D721Med (cell line): ENCODE data around the gene IARS1.

Experiments used
- DNase-seq: peaks from one replicate; pipeline ENCODE4 v3.0.0; 2011; ENCODE audit warnings: low spot score; ENCODE audit not compliant: insufficient read length
- FAIRE-seq: peaks from 2 replicates; lab custom pipeline; 2011; peaks lifted over from hg19 to GRCh38; lab: Jason Lieb, UNC
- TF ChIP-seq, protein P1 (sequence below): IDR thresholded peaks from 2 replicates; pipeline ENCODE4 v1.5.1; 2012; ENCODE audit warnings: mild to moderate bottlenecking, control low read depth; ENCODE audit not compliant: insufficient read depth; ENCODE audit errors: missing control alignments

The IARS1 gene

DNA sequence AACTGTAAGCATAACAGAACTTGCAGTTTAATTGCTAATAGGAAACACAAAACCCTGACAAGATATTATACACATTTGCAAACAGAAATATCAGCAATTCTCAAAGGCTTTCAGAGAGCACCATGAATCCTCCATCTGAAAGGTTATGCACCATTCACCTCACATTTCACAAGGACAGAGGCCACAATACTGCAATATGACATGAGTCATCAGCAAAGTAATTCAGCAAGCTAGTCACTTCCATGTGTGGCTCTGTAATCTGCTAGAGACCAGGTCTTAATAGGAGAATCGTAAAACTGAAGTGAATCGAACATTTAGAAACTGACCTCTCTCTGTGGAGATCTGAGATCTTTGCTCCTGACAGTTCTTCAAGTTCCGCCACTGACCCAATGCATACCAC lies 28.3 kb downstream of the IARS1 start:
- no peak for FAIRE-seq

DNA sequence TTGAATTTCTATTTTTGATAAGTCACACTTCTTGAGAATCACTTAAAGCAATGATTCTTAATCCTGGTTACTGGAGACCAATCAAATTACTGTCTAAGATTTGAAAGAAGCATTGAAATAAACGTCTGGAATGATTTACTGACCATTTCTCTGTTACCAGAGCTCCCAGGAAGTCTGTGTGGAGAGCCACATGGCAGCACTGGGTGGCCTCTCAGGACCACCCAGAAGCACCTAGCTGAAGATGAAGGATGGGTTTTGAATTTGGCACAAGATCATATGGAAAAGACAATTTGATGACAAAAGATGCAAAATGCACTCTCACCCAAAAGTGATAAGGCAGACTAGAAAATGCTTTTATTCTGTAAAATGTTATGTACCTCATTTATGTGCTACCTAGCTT lies 30.4 kb downstream of the IARS1 start:
- TF ChIP-seq, protein P1, sequence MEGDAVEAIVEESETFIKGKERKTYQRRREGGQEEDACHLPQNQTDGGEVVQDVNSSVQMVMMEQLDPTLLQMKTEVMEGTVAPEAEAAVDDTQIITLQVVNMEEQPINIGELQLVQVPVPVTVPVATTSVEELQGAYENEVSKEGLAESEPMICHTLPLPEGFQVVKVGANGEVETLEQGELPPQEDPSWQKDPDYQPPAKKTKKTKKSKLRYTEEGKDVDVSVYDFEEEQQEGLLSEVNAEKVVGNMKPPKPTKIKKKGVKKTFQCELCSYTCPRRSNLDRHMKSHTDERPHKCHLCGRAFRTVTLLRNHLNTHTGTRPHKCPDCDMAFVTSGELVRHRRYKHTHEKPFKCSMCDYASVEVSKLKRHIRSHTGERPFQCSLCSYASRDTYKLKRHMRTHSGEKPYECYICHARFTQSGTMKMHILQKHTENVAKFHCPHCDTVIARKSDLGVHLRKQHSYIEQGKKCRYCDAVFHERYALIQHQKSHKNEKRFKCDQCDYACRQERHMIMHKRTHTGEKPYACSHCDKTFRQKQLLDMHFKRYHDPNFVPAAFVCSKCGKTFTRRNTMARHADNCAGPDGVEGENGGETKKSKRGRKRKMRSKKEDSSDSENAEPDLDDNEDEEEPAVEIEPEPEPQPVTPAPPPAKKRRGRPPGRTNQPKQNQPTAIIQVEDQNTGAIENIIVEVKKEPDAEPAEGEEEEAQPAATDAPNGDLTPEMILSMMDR, result no peak
- FAIRE-seq, result no peak
- no peak for DNase-seq

More for the DNA sequence above, 28.3 kb downstream of the IARS1 start:
- no peak for DNase-seq
- TF ChIP-seq, protein P1, result no peak

DNA sequence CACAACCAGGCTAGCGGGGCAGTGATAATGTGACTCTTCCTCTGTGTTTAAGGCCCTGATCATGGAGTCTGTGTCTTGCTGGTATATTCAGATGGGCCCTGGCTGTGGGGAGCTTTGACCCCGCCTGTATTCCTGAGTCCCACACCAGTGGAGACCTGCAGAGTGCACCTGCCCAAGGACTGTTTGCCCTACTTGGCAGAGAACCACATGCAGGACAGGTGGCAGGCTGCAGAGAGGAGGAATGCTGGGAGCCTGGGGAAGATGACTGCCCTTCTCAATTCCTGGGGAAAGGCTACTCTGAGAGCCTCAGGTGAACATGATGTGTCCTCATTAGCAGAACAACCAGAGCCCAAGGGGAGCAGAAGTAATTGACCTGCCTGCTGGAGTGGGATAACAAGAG lies 36.2 kb downstream of the IARS1 start:
- no peak for DNase-seq
- TF ChIP-seq, protein P1, result no peak
- FAIRE-seq, result no peak

DNA sequence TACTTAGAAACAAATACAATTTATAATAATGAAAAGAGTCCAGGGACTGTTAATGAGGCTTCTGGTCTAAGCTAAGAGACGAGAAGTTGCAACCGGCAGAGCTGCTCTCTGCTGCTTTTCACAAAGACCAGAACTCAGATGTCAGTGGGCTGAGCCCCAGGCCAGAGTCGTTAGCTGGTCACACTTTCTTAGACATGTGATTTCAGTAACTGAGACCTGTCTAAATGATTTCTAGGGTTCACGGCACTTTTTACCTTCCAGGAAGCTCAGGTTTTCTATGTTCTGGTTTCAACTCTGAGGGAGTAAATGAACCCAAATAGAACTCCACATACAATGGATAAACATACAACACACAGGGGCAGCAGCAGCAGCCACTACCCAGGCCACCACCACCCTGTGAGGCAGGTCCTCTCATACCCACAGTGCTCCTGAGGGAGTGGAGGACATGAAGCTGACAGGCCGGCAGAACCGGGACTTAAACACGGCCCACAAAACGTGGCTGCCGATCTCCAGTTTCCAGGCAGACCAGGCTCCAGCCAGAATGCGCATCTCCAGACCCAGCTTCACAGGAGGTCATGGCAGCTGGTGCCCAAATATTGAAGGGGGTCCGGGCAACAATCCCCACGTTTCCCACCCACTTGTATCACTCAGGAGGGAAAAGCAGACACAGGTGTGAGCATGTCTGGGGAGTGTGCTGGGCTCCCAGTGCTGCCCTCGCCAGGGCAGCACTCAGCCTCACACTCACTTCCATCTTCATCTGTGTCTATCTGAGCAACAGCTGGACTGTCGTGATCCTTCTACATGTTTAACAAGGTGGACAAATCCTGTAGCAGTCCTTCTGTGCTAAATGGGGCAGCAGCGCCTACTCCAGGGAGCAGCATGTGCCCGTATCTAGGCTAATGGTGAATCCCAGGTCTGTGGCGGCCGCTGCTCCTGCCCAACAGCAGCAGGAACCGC lies 38.8 kb downstream of the IARS1 start:
- TF ChIP-seq, protein P1, result no peak
- no peak for FAIRE-seq
- DNase-seq, result no peak

DNA sequence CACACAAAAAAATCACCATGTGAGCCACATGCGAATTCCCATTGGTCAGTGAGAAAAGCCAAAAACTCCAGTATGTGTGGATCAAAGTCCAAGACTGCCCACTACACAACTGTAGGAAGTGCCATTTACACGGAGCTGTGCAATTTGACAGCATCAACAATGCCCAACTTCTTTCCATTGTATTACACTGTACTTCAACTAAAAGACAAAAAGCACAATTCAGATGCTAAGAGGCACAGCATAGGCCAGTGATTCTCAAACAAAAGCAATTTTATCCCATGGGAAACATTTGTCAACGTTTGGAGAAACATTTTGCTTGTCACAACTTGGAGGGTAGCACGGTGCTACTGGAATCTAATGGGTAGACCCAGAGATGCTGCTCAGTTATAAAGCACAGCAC lies 39.8 kb downstream of the IARS1 start:
- TF ChIP-seq, protein P1, result no peak
- no peak for DNase-seq
- no peak for FAIRE-seq

DNA sequence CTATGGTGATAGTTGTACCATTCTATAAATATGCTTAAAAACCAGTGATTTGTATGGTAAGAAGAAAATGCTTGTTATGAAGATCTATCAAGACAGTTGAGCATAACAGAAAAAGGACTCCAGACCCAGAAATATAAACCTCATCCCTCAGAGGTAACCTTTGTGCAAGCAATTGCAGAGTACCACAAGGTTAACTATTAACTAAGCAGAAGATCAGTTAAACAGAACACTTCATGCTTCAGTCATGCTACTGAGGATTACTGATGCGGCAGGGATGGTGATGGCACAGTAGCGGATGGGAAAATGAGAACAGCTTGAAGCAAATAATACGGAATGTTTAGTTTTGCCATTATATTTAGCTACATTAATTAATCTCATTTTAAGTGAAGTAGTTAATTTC lies 45.5 kb downstream of the IARS1 start:
- DNase-seq, result no peak
- TF ChIP-seq, protein P1, result no peak
- FAIRE-seq, result no peak

DNA sequence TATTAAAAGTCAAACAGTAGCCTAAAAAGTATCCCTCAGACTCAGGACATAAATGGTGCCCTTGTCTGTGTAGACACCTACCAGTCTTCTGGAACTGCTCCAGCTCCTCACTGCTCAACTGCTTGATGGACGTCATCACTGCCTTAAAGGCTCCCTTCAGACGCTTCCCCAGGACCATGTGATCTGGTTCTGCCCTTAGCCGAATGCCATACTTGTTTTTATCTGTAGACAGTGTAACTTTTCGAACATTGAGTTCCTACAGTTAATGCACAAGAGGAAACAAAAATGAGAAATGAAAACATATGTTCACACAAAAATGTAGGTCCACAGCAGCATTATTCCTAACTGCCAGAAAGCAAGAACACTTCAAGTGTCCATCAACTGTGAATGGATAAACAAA lies 46.2 kb downstream of the IARS1 start:
- no peak for DNase-seq
- no peak for FAIRE-seq
- TF ChIP-seq, protein P1, result no peak
